ENCODE data around the gene CLCN3.
"Not testable (repeated sequence)": the region's sequence is repeated elsewhere in the genome, so short reads cannot be mapped to it uniquely, and the experiment has no call there.

The CLCN3 gene

DNA sequence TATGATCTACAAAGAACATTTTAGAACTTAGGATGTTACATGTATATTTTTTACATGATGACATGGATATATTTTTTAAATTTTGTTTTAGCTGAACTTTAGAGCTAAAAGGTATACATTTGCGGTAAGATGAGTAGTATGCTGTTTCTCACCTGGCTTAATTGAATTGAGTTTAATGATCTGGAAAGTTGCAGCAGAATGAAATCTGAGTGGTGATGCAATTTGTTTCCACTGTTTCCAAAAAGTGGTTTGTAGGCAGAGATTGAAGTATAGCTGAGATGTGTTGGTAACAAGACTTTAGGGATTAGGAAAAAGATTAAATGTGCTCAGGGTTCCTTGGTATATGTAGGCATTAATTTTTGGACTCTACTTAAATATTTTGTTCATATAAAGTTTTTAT lies 69.3 kb downstream of the CLCN3 start:
- in situ Hi-C loops (cut with HindIII; ENCODE audit: low sequenced_read_pairs) = no loop called here

DNA sequence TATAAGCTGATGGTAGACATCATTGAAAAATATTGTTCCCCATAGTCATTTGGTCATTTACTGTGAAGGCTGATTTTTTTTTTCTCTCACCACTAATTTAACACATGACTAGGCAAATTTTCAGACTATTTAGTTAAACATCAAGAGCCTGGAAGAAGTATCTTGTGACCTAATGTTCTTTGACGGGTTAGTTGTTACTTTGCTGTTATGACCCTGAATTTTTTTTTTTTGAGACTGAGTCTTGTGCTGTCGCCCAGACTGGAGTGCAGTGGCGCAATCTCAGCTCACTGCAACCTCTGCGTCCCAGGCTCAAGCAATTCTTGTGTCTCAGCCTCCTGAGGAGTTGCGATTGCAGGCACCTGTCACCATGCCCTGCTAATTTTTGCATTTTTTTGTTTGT lies 70.4 kb downstream of the CLCN3 start:
- in situ Hi-C loops (cut with HindIII; ENCODE audit: low sequenced_read_pairs) = no loop called here

DNA sequence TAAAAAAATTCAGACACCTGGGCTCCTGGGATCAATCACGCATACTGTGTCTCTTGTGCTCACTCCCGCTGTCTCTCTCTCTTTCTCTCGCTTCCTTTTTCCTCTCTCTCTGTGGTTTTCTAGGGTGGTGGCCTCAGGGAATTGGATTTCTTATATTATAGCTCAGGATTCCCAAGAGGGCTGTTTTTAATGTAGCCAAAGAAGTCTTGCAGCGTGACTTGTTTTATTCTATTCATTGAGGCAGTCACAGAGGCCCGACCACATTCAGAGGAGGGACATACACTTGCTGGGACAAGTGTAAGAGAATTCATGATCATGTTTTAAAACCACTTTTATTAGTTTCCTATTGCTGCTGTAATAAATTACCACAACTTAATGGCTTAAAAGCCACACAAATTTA lies 78.0 kb downstream of the CLCN3 start:
- in situ Hi-C loops (cut with HindIII; ENCODE audit: low sequenced_read_pairs) = no loop called here

DNA sequence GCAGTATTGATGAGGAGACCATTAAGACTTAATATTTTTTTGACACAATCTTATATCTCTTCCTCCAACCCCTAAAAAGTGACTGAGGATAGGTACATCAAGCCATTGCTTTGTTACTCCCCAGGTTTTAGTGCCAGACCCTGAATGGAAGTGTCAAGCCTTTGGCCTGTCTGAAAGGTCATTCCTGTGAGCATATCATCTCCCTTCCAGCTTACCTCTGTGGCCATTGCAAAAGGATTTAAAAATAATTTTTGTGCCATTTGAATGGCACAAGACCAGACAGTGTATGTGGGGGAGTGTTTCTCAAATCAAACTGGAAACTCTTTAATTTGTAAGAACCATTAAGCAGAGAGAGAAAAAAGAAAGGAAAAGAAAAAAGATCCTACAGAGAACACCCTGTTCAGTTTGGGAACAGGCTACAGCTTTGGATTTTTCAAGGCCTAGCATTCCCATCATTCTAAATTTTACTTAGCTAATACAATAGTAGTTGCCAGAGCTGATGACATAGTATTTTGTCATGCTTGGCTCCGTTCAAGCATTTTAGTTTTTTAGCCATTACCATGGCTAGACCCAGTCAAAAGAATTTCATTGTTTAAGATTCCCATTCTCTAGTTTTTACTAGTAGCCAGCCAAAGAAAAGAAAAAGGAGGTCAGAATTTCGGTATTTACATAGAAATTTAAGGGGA lies 87.7 kb downstream of the CLCN3 start:
- in situ Hi-C loops (cut with HindIII; ENCODE audit: low sequenced_read_pairs) = no loop called here

DNA sequence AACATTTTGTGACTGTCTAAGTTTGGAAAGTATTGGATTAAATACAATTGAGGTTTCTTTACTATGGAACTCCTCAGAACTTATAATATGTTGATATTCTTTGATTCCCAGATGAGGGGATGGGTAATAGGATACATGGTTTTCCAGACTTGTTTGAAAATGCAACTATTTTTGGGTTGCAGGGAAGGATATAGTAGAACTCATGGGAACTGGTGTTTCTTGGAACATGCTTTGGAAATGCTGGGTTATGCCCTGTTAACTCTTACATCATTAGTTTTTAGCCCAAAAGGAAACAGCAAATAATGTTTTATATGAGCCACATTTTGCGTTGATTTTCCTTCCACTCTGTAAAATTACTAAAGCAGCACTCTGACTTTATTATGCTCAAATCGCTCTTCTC lies 95.4 kb downstream of the CLCN3 start:
- in situ Hi-C loops (cut with HindIII; ENCODE audit: low sequenced_read_pairs) = no loop called here

DNA sequence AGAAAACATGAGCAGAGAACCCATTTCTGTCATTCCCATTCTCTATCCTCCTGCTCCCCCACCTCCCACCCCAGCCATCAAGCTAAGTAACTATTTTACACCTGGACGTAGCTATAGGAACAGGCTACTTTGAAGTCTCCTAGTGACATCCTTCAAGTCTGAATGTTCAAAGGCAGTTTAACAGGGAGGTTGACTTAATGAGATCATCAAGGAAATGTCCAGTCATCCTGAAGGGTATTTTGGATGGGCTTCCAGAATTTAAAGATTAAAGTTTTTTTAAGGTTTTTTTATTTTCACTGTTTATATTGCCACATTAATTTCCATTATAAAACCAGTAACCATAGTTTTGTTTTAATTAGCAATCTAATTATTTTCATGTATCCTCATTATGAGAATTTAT lies 96.3 kb downstream of the CLCN3 start:
- in situ Hi-C loops (cut with HindIII; ENCODE audit: low sequenced_read_pairs) = no loop called here

DNA sequence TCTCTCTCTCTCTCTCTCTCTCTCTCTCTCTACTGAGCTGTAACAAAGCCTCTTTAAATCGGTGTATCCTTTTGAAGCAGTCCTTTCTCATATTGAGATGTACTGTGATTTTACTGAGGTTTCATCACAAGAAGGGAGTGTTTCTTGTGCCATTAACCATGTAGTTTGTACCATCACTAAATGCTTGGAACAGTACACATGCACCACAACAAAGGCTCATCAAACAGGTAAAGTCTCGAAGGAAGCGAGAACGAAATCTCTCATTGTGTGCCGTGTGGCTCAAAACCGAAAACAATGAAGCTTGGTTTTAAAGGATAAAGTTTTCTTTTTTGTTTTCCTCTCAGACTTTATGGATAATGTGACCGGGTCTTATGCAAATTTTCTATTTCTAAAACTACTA lies 100.2 kb downstream of the CLCN3 start:
- in situ Hi-C loops (cut with HindIII; ENCODE audit: low sequenced_read_pairs) = no loop called here

DNA sequence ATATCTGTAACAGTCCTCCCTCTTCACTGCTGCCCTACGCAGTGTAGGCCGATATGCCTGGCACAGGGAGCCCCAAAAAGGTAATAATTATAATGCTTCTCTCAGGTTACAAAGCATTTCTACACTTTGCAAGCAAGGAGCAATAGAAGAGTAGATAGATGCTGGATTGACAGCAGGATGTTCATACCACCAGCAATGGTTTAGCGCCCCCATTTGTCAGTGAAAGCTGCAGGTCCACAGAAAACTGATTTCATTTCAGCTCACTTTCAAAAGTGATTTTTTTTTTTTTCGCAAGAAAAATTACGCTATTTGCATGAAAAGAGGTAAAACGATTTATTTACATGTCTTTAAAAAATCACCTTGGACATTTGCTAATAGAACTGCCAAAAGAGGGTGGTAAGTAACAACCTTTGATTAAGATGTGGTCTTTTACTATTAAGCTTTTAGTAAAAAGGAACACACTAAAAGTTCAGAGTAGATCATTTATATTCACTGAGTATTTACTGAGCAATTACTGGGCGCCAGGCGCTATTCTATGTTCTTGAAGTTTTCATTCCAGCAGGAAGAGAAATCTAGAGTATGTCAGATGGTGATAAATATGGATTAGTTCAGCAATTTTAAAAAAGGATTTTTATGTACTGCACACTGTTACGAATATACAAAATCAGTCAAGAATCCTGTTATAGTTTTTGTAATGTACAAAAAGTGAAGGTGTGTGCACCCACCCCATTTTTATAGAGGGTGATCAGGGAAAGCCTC lies 103.0 kb downstream of the CLCN3 start:
- in situ Hi-C loops (cut with HindIII; ENCODE audit: low sequenced_read_pairs) = no loop called here

DNA sequence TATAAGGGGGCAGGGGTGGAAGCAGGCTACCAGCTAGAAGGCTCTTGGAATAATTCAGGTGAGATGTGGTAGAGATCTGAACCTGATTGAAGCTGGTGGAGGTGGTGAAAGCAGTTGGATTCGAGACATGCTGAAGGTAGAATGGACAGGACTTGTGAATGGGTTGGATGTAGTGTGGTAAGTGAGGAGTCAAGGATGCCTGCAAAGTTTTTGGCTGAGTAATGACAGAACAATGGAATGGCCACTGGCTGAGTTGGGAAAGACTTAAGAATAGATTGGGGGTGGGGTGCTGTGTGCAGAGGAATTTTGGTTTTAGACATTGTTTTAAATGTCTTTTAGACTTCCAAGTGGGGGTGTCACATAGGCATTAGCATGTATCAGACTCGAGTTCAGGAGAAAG lies 103.9 kb downstream of the CLCN3 start:
- in situ Hi-C loops (cut with HindIII; ENCODE audit: low sequenced_read_pairs) = no loop called here

DNA sequence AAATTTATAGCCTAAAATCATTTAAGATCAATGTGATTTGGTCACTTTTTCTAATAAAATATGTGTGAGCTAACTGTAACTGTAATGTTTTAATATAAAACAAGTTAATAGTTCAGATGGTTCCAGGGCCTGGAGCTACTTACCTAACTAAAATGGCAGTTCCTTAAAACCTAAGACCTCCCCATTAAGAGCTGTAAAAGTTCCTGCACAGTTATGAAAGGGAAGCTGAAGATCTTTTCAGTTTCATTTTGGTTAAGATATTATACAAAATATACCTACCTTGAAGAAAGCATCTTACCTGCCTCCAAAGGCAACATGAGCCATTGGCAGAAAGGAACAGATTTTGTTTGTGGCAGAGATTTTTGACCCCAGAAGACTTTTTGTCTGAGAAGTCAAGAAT lies 107.2 kb downstream of the CLCN3 start:
- in situ Hi-C loops (cut with HindIII; ENCODE audit: low sequenced_read_pairs) = no loop called here

DNA sequence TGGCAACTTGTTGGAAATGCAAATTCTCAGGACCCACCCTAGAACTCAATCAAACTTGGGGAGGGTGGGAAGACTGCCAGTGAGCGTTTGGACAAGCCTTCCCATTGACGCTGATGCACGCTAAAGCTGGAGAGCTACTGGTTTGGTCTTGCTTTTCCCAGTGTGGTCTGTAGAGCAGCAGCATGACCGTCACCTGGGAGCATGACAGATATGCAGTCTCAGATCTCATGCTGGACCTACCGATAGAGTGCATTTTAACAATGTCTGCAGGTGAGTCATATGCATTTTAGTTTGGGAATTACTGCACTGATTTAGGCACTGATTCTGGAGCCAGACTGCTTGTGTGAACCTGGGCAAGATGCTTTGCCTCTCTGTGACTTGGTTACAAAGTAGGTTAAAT lies 110.2 kb downstream of the CLCN3 start:
- in situ Hi-C loops (cut with HindIII; ENCODE audit: low sequenced_read_pairs) = no loop called here

DNA sequence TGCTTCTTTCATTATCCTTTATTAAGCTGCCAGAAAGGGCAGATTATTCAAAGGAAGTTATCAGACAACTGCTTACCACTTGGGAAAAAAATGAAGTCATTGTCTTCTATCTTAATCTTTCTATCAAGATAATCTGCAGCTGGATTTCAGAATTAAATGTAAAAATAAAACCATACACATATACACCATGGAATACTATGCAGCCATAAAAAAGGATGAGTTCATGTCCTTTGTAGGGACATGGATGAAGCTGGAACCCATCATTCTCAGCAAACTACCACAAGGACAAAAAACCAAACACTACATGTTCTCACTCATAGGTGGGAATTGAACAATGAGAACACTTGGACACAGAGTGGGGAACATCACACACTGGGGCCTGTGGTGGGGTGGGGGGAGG lies 118.2 kb downstream of the CLCN3 start:
- in situ Hi-C loops (cut with HindIII; ENCODE audit: low sequenced_read_pairs) = not testable (repeated sequence)

DNA sequence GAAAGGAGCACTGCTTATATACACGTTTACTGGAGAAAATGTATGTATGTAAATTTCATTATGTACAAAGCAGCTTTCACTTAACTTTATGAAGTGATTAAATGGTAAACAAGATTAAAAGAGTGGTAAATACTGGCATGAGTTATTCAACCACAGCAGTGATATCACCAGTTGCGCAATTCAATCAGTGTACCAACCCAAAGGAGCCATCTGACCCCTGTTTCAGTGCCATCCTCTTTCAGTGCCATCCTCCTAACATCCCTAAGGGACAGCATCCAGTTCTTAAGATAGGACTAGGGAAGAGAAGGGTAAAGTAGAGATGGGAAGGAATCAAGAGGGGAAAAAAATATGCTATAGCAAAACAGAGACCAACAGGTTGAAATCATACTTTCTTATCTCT lies 121.2 kb downstream of the CLCN3 start:
- in situ Hi-C loops (cut with HindIII; ENCODE audit: low sequenced_read_pairs) = no loop called here

DNA sequence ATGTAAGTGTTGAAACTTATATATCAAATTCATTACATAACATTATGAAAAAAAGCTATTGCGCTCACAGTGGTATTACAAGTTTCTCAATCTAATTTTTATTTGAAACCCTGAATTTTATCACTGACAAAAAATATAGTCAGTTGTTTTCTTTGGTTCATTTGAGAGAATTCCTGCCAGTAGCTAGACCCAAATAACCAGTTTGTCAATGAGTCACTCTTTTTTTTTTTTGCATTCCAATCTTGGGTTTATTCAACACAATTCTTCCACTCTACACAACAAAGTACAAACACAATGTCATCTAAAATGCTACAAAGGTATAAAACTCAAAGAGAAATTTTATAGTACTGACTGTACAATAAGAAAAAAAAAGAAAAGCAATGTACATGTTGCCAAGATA lies 124.2 kb downstream of the CLCN3 start:
- in situ Hi-C loops (cut with HindIII; ENCODE audit: low sequenced_read_pairs) = no loop called here

DNA sequence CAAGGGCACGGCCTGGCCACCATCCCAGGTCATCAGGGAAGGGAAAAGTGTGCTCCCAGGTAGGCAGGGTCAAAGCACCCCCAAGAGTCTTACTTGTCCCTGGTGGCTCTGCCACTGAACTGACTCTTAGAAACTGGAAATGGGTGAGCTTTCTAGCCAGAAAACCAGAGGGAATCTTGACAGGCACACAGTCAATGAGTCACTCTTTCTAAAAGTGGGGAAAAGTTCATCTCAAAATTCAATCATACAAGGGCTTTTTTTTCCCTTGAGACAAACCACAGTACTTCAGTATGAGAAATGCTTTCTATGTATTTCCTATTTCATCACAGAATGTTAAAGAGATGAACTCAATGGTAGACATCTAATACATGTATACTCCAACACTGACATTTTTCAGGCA lies 124.9 kb downstream of the CLCN3 start:
- in situ Hi-C loops (cut with HindIII; ENCODE audit: low sequenced_read_pairs) = no loop called here

DNA sequence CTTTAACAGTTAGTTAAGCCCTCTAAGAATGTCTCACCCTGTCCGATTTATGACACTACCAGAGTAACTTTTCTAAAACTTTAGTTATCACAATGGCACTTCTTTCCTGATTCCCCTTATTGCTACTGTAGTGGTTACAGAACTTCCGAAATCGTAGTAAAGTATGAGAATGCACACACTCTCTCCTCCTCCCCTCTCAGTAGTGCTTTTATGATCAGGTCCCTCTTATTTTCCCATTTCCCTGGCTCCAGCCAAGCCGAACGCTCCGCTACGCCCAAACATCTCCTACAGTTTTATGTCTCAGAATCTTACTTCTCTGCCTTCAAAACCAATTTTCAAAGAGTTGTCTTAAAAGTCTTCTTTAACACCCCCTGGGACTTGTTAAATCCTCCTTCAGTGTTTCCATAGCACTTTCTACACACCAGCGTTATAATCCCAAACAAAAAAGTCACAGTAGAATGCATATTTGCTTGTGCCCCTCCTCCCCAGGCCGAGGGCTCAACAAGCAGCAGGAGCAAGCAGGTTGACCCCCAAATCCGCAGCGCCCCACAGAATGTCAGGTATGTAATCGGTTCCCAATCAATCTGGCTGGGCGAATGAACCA lies 136.7 kb downstream of the CLCN3 start:
- in situ Hi-C loops (cut with HindIII; ENCODE audit: low sequenced_read_pairs) = no loop called here

DNA sequence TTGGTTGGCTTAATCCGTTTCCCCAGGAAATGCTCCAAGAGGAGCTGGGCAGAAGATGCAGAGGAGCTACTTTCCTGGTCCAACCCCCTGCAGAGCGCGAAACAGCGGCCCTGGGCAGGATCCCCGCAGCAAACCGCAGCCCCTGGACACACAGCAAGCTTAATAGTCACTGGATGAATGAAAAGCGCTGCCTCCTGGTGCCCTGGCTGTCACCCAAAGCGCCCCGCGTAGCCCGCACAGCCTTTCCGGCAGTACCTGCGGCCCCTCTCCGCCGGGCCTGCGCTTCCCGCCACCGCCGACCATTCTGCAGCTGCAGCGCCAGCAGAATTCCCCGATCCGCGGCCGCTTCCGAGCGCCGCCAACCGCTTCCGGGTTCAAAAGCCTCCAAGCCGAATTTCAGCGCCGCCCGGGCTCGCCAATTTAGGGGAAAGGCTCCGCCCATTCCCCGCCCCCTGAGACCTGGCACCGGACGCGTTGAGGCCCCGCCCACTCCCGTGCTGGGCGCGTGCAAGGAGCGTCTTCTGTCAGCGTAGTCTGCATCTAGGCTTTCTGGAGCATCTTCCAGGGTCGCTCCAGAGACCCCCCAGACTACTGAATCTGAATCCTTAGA lies 137.3 kb downstream of the CLCN3 start, which contains the start of gene HPF1:
Gene HPF1, minus strand, starts transcription at position 370 of the 610 bp plus-strand sequence. Its CDS starts 67 bp downstream, at position 303.
- in situ Hi-C loops (cut with HindIII; ENCODE audit: low sequenced_read_pairs) = no loop called here

DNA sequence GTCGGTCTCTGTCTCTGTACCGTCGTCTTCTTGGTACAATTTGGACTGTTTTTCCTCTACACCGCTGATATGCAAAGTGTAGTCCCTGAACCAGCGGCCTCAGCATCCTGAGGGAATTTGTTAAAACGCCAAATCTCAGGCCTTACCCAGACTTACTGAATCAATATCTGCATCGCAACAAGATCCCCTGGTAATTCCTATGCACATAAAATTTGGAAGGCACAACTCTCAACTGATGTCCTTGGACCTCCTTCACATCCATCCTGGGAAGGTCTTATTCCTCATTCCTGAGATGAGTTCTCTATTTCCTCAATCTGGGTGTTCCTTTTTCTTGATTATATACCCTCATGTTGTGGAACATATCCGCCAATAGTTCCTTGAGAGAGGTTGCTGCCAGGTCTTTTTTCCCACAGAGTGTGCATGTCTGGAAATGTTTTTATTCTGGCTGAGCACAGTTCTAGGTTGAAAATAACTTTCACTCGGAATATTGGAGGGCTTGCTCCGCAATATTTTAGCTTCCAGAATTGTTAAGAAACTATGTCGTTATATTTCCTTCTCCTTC lies 138.1 kb downstream of the CLCN3 start:
- in situ Hi-C loops (cut with HindIII; ENCODE audit: low sequenced_read_pairs) = no loop called here

DNA sequence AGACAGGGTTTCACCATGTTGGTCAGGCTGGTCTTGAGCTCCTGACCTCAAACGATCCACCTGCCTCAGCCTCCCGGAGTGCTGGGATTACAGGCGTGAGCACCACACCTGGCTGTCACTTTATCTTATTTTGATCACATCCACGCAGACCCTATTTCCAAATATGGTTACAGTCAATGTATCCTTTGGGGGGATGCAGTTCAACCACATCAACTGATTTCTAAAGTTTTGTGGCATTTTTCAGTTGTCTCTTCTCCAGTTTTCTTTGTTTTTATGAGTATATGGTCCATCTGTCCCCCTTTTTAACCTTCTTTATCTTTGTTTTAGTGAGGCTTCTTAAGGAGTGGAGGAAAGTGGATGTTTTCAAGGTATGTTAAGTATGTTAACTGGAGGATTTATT lies 141.5 kb downstream of the CLCN3 start:
- in situ Hi-C loops (cut with HindIII; ENCODE audit: low sequenced_read_pairs) = no loop called here

DNA sequence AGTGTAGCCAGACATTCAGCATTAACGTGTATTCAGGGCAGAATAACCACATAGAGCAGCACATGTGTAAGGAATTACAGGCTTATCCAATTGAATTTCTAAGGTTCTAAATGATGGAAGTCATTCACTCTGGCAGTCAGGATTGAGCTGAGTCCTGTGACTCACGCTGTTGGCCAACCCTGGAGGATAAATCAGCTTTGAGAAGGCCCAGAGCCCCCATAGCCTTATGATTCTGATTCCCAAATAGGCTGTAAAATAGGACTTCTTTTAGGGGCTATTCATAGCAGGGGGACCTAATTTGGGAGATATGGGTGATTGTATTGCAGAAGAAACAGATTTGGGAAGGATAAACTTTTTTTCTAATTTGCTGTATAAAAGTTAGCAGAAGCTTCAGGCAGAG lies 145.5 kb downstream of the CLCN3 start:
- in situ Hi-C loops (cut with HindIII; ENCODE audit: low sequenced_read_pairs) = no loop called here

DNA sequence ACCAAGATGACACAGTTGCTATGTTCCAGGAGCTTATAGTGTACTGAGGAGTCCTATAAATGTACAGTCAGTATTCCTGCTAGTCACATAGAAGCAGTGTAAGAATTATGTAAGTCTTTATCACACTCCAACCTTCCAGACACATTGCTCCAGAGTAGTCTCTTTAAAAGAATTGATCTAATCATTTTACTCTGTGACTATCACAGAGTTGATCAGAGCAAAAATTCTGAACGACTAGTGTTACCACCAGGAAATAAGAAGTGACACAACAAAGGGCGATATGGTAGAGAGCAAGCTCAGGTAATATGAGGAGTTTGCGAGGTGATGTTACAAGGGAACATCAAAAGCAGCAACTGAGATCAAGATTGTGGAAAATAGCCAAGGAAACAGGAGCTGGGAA lies 146.4 kb downstream of the CLCN3 start:
- in situ Hi-C loops (cut with HindIII; ENCODE audit: low sequenced_read_pairs) = no loop called here

Measured in endothelial cell of hepatic sinusoid (primary cell).